CD8-positive, alpha-beta memory T cell (primary cell): ENCODE measurements around the gene CDC42EP4. TPM values are rescaled to one million over a fixed set of nuclear protein-coding genes. Genes with fewer than 3 reads are reported as not detected.
"Not testable (repeated sequence)": the region's sequence is repeated elsewhere in the genome, so short reads cannot be mapped to it uniquely, and the experiment has no call there.

Experiments
- CTCF ChIA-PET: fragments of 350-600 bp; sonication (Branson Sonifier 250); formaldehyde crosslinking; loops from one replicate; lab custom pipeline; 2021; ENCODE audit warnings: antibody characterized with exemption; lab: Charles Lee
- POLR2A ChIA-PET: fragments of 350-600 bp; sonication (Branson Sonifier 250); formaldehyde crosslinking; loops from one replicate; lab custom pipeline; 2021; ENCODE audit warnings: antibody characterized with exemption; lab: Charles Lee
- DNase-seq, 5 donors: peaks; one replicate each; pipeline versions ENCODE4 v3.0.0 to v3.0.0-alpha.2; 2020 to 2022; ENCODE audit warnings: mixed read lengths in 1 of 5
- H3K27ac ChIP-seq: one replicate; pipeline ENCODE4 v1.7.0; 2013; ENCODE audit warnings: low read depth, mild to moderate bottlenecking, low read length, moderate library complexity
- H3K27me3 ChIP-seq: 2 replicates; pipeline ENCODE4 v1.7.0; 2013; ENCODE audit warnings: low read length, mild to moderate bottlenecking; ENCODE audit not compliant: insufficient read depth, poor library complexity, severe bottlenecking
- H3K36me3 ChIP-seq: 2 replicates; pipeline ENCODE4 v1.7.0; 2013; ENCODE audit warnings: mild to moderate bottlenecking, low read length, moderate library complexity; ENCODE audit not compliant: insufficient read depth
- H3K4me1 ChIP-seq: 2 replicates; pipeline ENCODE4 v1.7.0; 2013; ENCODE audit warnings: mild to moderate bottlenecking, low read length, moderate library complexity; ENCODE audit not compliant: insufficient read depth
- H3K4me3 ChIP-seq: 2 replicates; pipeline ENCODE4 v1.7.0; 2013; ENCODE audit warnings: mild to moderate bottlenecking, low read length
- H3K9me3 ChIP-seq: 2 replicates; pipeline ENCODE4 v1.7.0; 2013; ENCODE audit warnings: mild to moderate bottlenecking, low read length
- H3K27ac Mint-ChIP-seq, 8 donors: one replicate each; pipeline ENCODE4 v1.8.0; 2020 to 2021; ENCODE audit warnings: mixed read lengths in 8 of 8, mild to moderate bottlenecking in 6 of 8, inconsistent platforms in 3 of 8, moderate library complexity in 3 of 8
- H3K27me3 Mint-ChIP-seq, 2 donors: one replicate each; pipeline ENCODE4 v1.8.0; 2020 to 2021; ENCODE audit warnings: mixed read lengths in 2 of 2, mild to moderate bottlenecking in 1 of 2, moderate library complexity in 1 of 2
- H3K36me3 Mint-ChIP-seq, 3 donors: one replicate each; pipeline ENCODE4 v1.8.0; 2020 to 2021; ENCODE audit warnings: mixed read lengths in 3 of 3, inconsistent platforms in 1 of 3, mild to moderate bottlenecking in 1 of 3
- H3K4me1 Mint-ChIP-seq, 3 donors: one replicate each; pipeline ENCODE4 v1.8.0; 2020 to 2021; ENCODE audit warnings: mixed read lengths in 3 of 3, inconsistent platforms in 1 of 3, mild to moderate bottlenecking in 1 of 3
- H3K4me3 Mint-ChIP-seq, 7 donors: one replicate each; pipeline ENCODE4 v1.8.0; 2020 to 2021; ENCODE audit warnings: mixed read lengths in 7 of 7, mild to moderate bottlenecking in 6 of 7, moderate library complexity in 4 of 7, inconsistent platforms in 2 of 7
- H3K9me3 Mint-ChIP-seq, 5 donors: one replicate each; pipeline ENCODE4 v1.8.0; 2020 to 2022; ENCODE audit warnings: mixed read lengths in 5 of 5, mild to moderate bottlenecking in 3 of 5, moderate library complexity in 2 of 5, inconsistent platforms in 1 of 5
- polyA plus RNA-seq: library from polyadenylated mRNA; unstranded; fragments of 300-500 nt; fragmentation: Illumina TruSeq; gene quantifications from one replicate; pipeline ENCODE4 v1.2.3, GENCODE V29; 2021
- total RNA-seq, 2 experiments: library from RNA; stranded (reverse); gene quantifications; one replicate each; pipeline ENCODE4 v1.2.3, GENCODE V29; 2021

CDC42EP4 gene
- total and polyA plus RNA-seq, 3 experiments from 2014 or later: 0.29 to 0.55 (median 0.47) TPM

DNA sequence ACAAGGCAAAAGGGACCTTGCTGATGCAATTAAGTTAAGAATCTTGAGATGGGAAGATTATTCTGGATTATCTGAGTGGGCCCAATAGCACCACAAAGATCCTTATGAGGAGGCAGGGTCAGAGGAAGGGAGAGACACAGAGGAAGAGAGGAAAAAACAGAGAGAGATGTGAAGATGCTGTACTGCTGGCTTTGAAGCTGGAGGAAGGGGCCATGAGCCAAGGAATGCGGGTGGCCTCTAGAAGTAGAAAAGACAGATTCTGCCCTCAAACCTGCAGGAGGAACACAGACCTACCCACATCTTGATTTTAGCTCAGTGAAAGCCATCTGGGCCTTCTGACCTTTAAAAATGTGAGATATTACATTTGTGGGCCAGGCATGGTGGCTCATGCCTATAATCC, 42.0 kb downstream of the CDC42EP4 start:
- Mint-ChIP-seq H3K27me3 (peaks cover 0 to 3% of the 10 kb centered on the region in 2 donors), H3K4me1 (no peaks in the 10 kb centered on the region), H3K4me3 (no peak overlapping the region), H3K27ac (no peak overlapping the region), H3K9me3 (no peaks in the 10 kb centered on the region), H3K36me3 (no peaks in the 10 kb centered on the region)
- H3K9me3 ChIP-seq: no peaks in the 10 kb centered on the region
- ChIA-PET CTCF (no interaction called here), POLR2A (no interaction called here)
- H3K27ac ChIP-seq: no peak overlapping the region
- H3K27me3 ChIP-seq: no peaks in the 10 kb centered on the region
- no peak overlapping the region for H3K4me3 ChIP-seq
- H3K4me1 ChIP-seq: no peaks in the 10 kb centered on the region
- no peaks in the 10 kb centered on the region for H3K36me3 ChIP-seq
- DNase-seq: no peak

- ChIA-PET POLR2A (no interaction called here), CTCF (no interaction called here)
- H3K27me3 ChIP-seq: no peaks in the 10 kb centered on the region
- peaks cover 0 to 3% of the 10 kb centered on the region in 2 donors for H3K27me3 Mint-ChIP-seq
- H3K36me3 Mint-ChIP-seq: no peaks in the 10 kb centered on the region
- no peak for DNase-seq
- H3K27ac Mint-ChIP-seq: no peak overlapping the region
- no peaks in the 10 kb centered on the region for H3K4me1 ChIP-seq
- H3K36me3 ChIP-seq: no peaks in the 10 kb centered on the region
- H3K4me1 Mint-ChIP-seq: no peaks in the 10 kb centered on the region
- no peak overlapping the region for H3K4me3 Mint-ChIP-seq
- no peaks in the 10 kb centered on the region for H3K9me3 ChIP-seq
- H3K4me3 ChIP-seq: no peak overlapping the region
- H3K27ac ChIP-seq: no peak overlapping the region
- no peaks in the 10 kb centered on the region for H3K9me3 Mint-ChIP-seq
Observed at GRCh38 chr17:73269329-73269615, 42.5 kb downstream of the CDC42EP4 start.

DNA sequence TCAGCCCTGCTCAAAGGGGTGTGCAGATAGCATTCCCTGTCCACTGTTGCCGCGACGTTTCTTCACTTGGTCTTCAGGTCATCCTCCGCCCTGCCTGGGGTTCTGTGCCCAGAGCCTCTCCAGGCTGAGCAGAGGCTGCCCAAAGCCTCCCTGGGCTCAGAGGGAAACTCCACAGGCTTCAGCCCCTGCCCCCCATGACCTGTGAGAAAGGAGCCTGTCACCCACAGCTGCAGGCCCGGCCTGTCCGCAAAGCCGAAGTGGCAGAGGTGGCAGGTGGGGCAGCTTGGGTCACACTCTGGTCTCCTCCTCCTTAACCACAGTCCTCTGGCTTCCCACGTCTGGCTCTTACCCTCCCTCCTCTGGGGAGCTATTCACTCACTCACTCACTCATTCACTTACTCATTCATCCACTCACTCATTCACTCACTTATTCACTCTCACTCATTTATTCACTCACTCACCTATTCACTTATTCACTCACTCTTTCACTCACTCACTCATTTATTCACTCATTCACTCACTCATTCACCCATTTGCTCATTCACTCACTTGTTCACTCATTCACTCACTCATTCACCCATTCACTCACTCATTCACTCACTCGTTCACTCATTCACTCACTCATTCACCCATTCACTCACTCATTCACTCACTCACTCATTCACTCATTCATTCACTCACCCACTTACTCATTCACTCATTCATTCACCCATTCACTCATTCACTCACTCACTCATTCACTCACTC, 43.0 kb downstream of the CDC42EP4 start:
- Histone ChIP-seq H3K9me3 (no peaks in the 10 kb centered on the region), H3K36me3 (no peaks in the 10 kb centered on the region), H3K27ac (no peak overlapping the region), H3K27me3 (no peaks in the 10 kb centered on the region), H3K4me3 (no peak overlapping the region), H3K4me1 (no peaks in the 10 kb centered on the region)
- POLR2A ChIA-PET: no interaction called here
- H3K4me1 Mint-ChIP-seq: no peaks in the 10 kb centered on the region
- DNase-seq: no peak
- H3K27ac Mint-ChIP-seq: no peak overlapping the region
- H3K36me3 Mint-ChIP-seq: no peaks in the 10 kb centered on the region
- no peak overlapping the region for H3K4me3 Mint-ChIP-seq
- CTCF ChIA-PET: no interaction called here
- H3K9me3 Mint-ChIP-seq: no peaks in the 10 kb centered on the region
- peaks cover 0 to 3% of the 10 kb centered on the region in 2 donors for H3K27me3 Mint-ChIP-seq

DNA sequence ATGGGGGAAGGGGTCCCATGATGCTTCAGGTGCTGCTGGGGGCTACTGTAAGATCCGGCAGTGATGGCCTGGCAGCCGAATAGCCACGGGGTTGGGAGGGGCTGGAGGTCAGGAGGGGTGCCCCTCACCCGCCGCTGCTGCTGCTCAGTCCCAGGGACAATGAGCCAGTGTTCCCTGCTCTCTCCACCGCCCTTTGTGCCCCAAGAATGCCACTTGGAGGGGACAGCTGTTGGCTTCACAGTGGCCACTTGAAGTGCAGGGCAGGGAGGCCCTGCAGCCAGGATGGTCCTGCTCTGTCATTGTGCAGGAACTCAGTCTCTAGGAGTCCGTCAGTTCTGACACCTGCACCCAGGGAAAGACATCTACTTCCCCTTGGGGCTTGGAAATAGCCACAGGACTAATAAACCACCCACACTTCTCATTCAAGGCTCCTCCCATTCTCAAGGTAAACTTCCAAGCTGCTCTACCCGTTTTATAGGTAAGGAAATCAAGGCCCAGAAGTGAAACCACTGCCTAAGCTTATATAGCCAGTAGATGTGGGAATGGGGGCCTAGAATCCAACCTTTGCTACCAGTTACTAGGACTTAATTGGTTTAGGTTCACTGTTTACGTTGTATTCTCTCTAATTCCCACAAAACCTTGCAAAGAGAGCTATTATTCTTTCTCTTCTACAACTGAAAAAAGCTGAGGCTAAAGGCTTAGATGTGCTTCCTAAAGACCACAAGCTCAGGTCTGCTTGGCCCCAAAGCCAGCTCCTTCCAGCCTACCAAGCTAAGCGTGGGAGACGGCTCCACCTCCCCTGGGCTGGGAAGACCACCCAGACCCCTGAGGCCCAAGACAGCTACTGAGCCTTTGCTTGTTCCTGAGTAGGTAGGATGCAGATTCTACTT, 43.9 kb downstream of the CDC42EP4 start:
- Mint-ChIP-seq H3K27ac (peak overlapping the region in 1 of 8 donors; percentile 19), H3K36me3 (no peaks in the 10 kb centered on the region), H3K9me3 (no peaks in the 10 kb centered on the region), H3K4me3 (no peak overlapping the region), H3K27me3 (peaks cover 0 to 7% of the 10 kb centered on the region in 2 donors), H3K4me1 (no peaks in the 10 kb centered on the region)
- Histone ChIP-seq H3K9me3 (no peaks in the 10 kb centered on the region), H3K27ac (no peak overlapping the region), H3K36me3 (no peaks in the 10 kb centered on the region), H3K27me3 (no peaks in the 10 kb centered on the region), H3K4me1 (no peaks in the 10 kb centered on the region), H3K4me3 (no peak overlapping the region)
- ChIA-PET POLR2A (no interaction called here), CTCF (no interaction called here)
- DNase-seq: no peak

GRCh38 chr17:73266796-73267195, 45.0 kb downstream of the CDC42EP4 start:
- Histone ChIP-seq H3K27ac (no peak overlapping the region), H3K4me1 (no peaks in the 10 kb centered on the region), H3K9me3 (no peaks in the 10 kb centered on the region), H3K4me3 (no peak overlapping the region), H3K27me3 (no peaks in the 10 kb centered on the region), H3K36me3 (no peaks in the 10 kb centered on the region)
- H3K4me1 Mint-ChIP-seq: no peaks in the 10 kb centered on the region
- H3K4me3 Mint-ChIP-seq: no peak overlapping the region
- no peak overlapping the region for H3K27ac Mint-ChIP-seq
- CTCF ChIA-PET: interaction anchor here (1.6 kb wide), 1 partner anchor 103 kb away, joined by 6 read pairs; no protein-coding TSS in a partner anchor
- H3K27me3 Mint-ChIP-seq: peaks cover 0 to 7% of the 10 kb centered on the region in 2 donors
- no peaks in the 10 kb centered on the region for H3K9me3 Mint-ChIP-seq
- H3K36me3 Mint-ChIP-seq: no peaks in the 10 kb centered on the region
- POLR2A ChIA-PET: no interaction called here
- no peak for DNase-seq

DNA sequence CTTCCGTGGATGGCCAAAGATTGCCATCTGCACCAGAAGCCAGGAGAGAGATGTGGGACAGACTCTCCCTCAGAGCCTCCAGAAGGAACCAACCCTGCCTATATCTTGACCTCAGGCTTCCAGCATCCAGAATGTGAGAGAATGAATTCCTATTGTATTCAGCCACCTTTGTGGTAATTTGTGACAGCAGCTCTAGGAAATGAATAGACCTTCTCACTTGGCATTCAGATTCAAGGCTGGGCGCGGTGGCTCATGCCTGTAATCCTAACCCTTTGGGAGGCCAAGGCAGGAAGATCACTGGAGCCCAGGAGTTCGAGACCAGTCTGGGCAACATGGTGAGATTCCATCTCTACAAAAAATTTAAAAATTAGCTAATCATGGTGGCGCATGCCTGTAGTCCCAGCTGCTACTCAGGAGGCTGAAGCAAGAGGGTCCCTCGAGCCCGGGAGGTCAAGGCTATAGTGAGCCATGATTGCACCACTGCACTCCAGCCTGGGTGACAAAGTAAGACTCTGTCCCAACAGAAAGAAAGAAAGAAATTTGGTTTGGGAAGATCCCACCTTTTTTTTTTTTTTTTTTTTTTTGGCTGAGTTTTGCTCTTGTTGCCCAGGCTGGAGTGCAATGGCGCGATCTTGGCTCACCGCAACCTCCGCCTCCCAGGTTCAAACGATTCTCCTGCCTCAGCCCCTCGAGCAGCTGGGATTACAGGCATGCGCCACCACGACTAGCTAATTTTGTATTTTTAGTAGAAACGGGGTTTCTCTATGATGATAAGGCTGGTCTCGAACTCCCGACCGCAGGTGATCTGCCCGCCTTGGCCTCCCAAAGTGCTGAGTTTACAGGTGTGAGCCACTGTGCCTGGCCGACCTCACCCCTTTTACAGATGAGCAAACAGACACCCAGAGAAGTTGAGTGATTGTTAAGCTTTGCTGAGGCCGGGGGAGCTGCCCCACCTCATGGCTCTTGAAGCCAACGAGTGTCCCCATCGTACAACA, 45.9 kb downstream of the CDC42EP4 start:
- no peaks in the 10 kb centered on the region for H3K4me1 Mint-ChIP-seq
- DNase-seq: no peak
- no peak overlapping the region for H3K27ac ChIP-seq
- no peaks in the 10 kb centered on the region for H3K9me3 ChIP-seq
- H3K4me1 ChIP-seq: no peaks in the 10 kb centered on the region
- no peak overlapping the region for H3K4me3 ChIP-seq
- CTCF ChIA-PET: interaction anchor here (0.7 to 1.6 kb wide), 2 partner anchors 11 to 104 kb away, joined by 4 to 6 read pairs; no protein-coding TSS in a partner anchor
- H3K9me3 Mint-ChIP-seq: no peaks in the 10 kb centered on the region
- no peaks in the 10 kb centered on the region for H3K27me3 ChIP-seq
- peak overlapping the region in 1 of 7 donors; percentile 66 for H3K4me3 Mint-ChIP-seq
- H3K36me3 Mint-ChIP-seq: no peaks in the 10 kb centered on the region
- H3K27me3 Mint-ChIP-seq: peaks cover 0 to 5% of the 10 kb centered on the region in 2 donors
- no peaks in the 10 kb centered on the region for H3K36me3 ChIP-seq
- no peak overlapping the region for H3K27ac Mint-ChIP-seq
- POLR2A ChIA-PET: no interaction called here

GRCh38 chr17:73264448-73264847, 47.4 kb downstream of the CDC42EP4 start:
- H3K9me3 Mint-ChIP-seq, H3K9me3 ChIP-seq, POLR2A ChIA-PET, DNase-seq, H3K4me1 ChIP-seq, H3K27ac Mint-ChIP-seq, CTCF ChIA-PET, H3K4me3 ChIP-seq, H3K27me3 ChIP-seq, H3K27me3 Mint-ChIP-seq, H3K27ac ChIP-seq, H3K4me3 Mint-ChIP-seq, H3K36me3 Mint-ChIP-seq, H3K4me1 Mint-ChIP-seq, H3K36me3 ChIP-seq: not testable (repeated sequence)
